ENCODE measurements around the gene PLSCR3. TPM values are rescaled to one million over a fixed set of nuclear protein-coding genes. Genes with fewer than 3 reads are reported as not detected.

Gene PLSCR3
- polyA plus RNA-seq, 1 experiment: 76.1 TPM

GRCh38 chr17:7415784-7416183 is 21.5 kb upstream of the PLSCR3 start:
- Histone ChIP-seq H3K36me3 (ENCODE audit: control insufficient read depth, insufficient read depth, low read length) (peaks cover 16% of the 10 kb centered on the region), H3K27me3 (ENCODE audit: control insufficient read depth, insufficient read depth, low read length) (no peaks in the 10 kb centered on the region), H3K4me3 (ENCODE audit: low read depth, low read length) (no peak overlapping the region)
- CTCF ChIA-PET: no interaction called here
- TF ChIP-seq CTCF (IDR thresholded peaks at IDR 0.05; ENCODE audit: insufficient read depth, low read depth, low read length): no peak
- no peak for DNase-seq (ENCODE audit: low read depth)
- POLR2A ChIA-PET: no interaction called here

- POLR2A ChIA-PET: no interaction called here
These were observed 20.5 kb upstream of the PLSCR3 start for GRCh38 chr17:7414837-7415236.

GRCh38 chr17:7413346-7413985 is 19.1 kb upstream of the PLSCR3 start:
- TF ChIP-seq CTCF (IDR thresholded peaks at IDR 0.05; ENCODE audit: insufficient read depth, low read depth, low read length): no peak
- no peak overlapping the region for H3K4me3 ChIP-seq (ENCODE audit: low read depth, low read length)
- no peak for DNase-seq (ENCODE audit: low read depth)
- H3K27me3 ChIP-seq (ENCODE audit: control insufficient read depth, insufficient read depth, low read length): no peaks in the 10 kb centered on the region
- H3K36me3 ChIP-seq (ENCODE audit: control insufficient read depth, insufficient read depth, low read length): peaks cover 27% of the 10 kb centered on the region
- POLR2A ChIA-PET: interaction anchor here (0.6 kb wide), 1 partner anchor 9 kb away, joined by 8 read pairs; the partner anchor contains the start of gene TMEM256
- CTCF ChIA-PET: interaction anchor here (1.1 to 1.9 kb wide), 4 partner anchors 10 to 147 kb away, joined by 3 to 6 read pairs (median 5); no protein-coding TSS in a partner anchor

More at GRCh38 chr17:7414837-7415236, 20.5 kb upstream of the PLSCR3 start:
- CTCF ChIA-PET: no interaction called here
- H3K4me3 ChIP-seq (ENCODE audit: low read depth, low read length): no peak overlapping the region
- TF ChIP-seq CTCF (IDR thresholded peaks at IDR 0.05; ENCODE audit: insufficient read depth, low read depth, low read length): no peak
- H3K36me3 ChIP-seq (ENCODE audit: control insufficient read depth, insufficient read depth, low read length): peaks cover 18% of the 10 kb centered on the region
- DNase-seq (ENCODE audit: low read depth): no peak
- no peaks in the 10 kb centered on the region for H3K27me3 ChIP-seq (ENCODE audit: control insufficient read depth, insufficient read depth, low read length)

- no peak overlapping the region for H3K4me3 ChIP-seq (ENCODE audit: low read depth, low read length)
- peaks cover 20% of the 10 kb centered on the region for H3K36me3 ChIP-seq (ENCODE audit: control insufficient read depth, insufficient read depth, low read length)
- no peak for TF ChIP-seq CTCF (IDR thresholded peaks at IDR 0.05; ENCODE audit: insufficient read depth, low read depth, low read length)
- H3K27me3 ChIP-seq (ENCODE audit: control insufficient read depth, insufficient read depth, low read length): no peaks in the 10 kb centered on the region
- POLR2A ChIA-PET: no interaction called here
- no peak for DNase-seq (ENCODE audit: low read depth)
- CTCF ChIA-PET: interaction anchor here (0.7 kb wide), 1 partner anchor 27 kb away, joined by 3 read pairs; no protein-coding TSS in a partner anchor
These were observed 17.1 kb upstream of the PLSCR3 start for GRCh38 chr17:7411427-7411750.

- TF ChIP-seq CTCF (IDR thresholded peaks at IDR 0.05; ENCODE audit: insufficient read depth, low read depth, low read length): no peak
- DNase-seq (ENCODE audit: low read depth): no peak
- POLR2A ChIA-PET: no interaction called here
- H3K4me3 ChIP-seq (ENCODE audit: low read depth, low read length): no peak overlapping the region
- CTCF ChIA-PET: interaction anchor here (0.8 kb wide), 1 partner anchor 26 kb away, joined by 3 read pairs; no protein-coding TSS in a partner anchor
- H3K27me3 ChIP-seq (ENCODE audit: control insufficient read depth, insufficient read depth, low read length): no peaks in the 10 kb centered on the region
- peaks cover 20% of the 10 kb centered on the region for H3K36me3 ChIP-seq (ENCODE audit: control insufficient read depth, insufficient read depth, low read length)
These were observed 16.5 kb upstream of the PLSCR3 start for GRCh38 chr17:7410634-7411426.

Measured in BJ (cell line).